ENCODE measurements around the gene TEX10.
"Not testable (repeated sequence)": the region's sequence is repeated elsewhere in the genome, so short reads cannot be mapped to it uniquely, and the experiment has no call there.

- TF ChIP-seq, protein P1, sequence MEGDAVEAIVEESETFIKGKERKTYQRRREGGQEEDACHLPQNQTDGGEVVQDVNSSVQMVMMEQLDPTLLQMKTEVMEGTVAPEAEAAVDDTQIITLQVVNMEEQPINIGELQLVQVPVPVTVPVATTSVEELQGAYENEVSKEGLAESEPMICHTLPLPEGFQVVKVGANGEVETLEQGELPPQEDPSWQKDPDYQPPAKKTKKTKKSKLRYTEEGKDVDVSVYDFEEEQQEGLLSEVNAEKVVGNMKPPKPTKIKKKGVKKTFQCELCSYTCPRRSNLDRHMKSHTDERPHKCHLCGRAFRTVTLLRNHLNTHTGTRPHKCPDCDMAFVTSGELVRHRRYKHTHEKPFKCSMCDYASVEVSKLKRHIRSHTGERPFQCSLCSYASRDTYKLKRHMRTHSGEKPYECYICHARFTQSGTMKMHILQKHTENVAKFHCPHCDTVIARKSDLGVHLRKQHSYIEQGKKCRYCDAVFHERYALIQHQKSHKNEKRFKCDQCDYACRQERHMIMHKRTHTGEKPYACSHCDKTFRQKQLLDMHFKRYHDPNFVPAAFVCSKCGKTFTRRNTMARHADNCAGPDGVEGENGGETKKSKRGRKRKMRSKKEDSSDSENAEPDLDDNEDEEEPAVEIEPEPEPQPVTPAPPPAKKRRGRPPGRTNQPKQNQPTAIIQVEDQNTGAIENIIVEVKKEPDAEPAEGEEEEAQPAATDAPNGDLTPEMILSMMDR (IDR thresholded peaks at IDR 0.05; ENCODE audit: poor library complexity, severe bottlenecking): not testable (repeated sequence)
- TF ChIP-seq EZH2 (IDR thresholded peaks at IDR 0.05; ENCODE audit: borderline replicate concordance, insufficient read depth, low read length, poor library complexity, severe bottlenecking); REST (IDR thresholded peaks at IDR 0.05; ENCODE audit: borderline replicate concordance): not testable (repeated sequence)
These were observed 14.0 kb downstream of the TEX10 start for GRCh38 chr9:100338736-100339135.
